ENCODE results near the gene G6PD.
A peak's percentile ranks its signal among the peaks of the same experiment; 100 is the strongest.

The G6PD gene

DNA sequence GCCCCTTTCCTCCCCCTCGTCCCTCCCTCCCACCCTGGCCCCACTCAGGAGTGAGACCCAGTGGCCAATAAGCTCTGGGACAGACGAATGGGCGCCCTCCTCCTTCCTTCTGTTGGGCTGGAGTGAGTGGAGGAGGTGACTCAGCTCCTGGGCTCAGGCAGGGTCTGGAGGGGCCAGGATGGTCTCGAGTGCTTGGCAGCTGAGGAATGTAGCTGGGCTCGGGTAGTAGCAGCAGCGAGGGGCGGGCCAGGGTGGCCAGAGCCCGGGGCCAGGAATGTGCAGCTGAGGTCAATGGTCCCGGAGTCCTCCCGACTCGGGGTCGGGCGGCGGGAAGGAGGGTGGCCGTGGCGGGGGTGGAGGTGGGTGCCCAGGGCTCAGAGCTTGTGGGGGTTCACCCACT lies 15.0 kb downstream of the G6PD start:
- FAIRE-seq (no peak), DNase-seq (ENCODE audit: insufficient read length, low spot score) (no peak)
- TF ChIP-seq POLR2A (IDR thresholded peaks at IDR 0.05; ENCODE audit: low read depth, low read length): no peak

GRCh38 chrX:154530286-154530685 lies 16.4 kb downstream of the G6PD start:
- DNase-seq (ENCODE audit: insufficient read length, low spot score) (no peak), FAIRE-seq (no peak)
- TF ChIP-seq POLR2A (IDR thresholded peaks at IDR 0.05; ENCODE audit: low read depth, low read length): no peak

GRCh38 chrX:154529206-154529612 lies 17.4 kb downstream of the G6PD start:
- no peak for FAIRE-seq
- DNase-seq (ENCODE audit: insufficient read length, low spot score): no peak
- TF ChIP-seq POLR2A (IDR thresholded peaks at IDR 0.05; ENCODE audit: low read depth, low read length): no peak

GRCh38 chrX:154526901-154527675 lies 19.6 kb downstream of the G6PD start:
- FAIRE-seq (no peak), DNase-seq (ENCODE audit: insufficient read length, low spot score) (no peak)
- TF ChIP-seq POLR2A (IDR thresholded peaks at IDR 0.05; ENCODE audit: low read depth, low read length): no peak

DNA sequence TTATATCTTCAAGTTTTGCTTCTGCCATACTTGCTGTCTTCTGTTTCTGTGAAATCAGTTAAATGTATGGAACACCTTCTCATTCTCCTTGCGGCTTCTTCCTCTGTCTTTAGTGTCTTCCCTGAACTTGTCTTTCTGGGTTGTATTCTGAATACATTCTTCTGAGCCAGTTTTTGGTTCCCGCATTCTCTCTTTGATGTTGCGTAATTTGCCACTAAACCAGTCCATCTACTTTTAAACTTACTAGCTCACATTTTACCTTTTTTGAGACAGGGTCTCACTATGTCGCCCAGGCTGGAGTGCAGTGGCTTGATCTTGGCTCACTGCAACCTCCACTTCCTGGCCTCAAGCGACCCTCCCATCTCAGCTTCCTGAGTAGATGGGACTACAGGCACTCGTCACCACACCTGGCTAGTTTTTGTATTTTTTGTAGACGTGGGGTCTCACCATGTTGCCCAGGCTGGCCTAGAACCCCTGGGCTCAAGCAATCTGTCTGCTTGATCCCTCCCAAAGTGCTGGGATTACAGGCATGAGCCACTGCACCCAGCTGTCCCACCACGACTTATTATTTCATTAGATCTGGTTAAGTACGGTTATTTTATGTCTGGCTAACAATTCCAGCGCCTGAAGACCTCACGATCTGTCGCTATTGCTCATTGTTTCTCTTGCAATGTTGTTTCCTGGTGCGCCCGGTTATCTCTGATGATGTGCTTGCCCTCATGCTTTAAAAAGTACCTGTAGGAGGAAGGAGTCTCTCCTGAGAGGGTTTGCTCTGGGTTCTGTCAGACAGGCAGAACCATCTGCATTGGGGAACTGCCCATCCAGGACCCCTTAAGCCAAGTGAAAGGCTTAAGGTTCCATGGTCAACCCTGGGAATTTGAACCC lies 20.8 kb downstream of the G6PD start:
- DNase-seq (ENCODE audit: insufficient read length, low spot score) (no peak), FAIRE-seq (no peak)
- no peak for TF ChIP-seq POLR2A (IDR thresholded peaks at IDR 0.05; ENCODE audit: low read depth, low read length)

DNA sequence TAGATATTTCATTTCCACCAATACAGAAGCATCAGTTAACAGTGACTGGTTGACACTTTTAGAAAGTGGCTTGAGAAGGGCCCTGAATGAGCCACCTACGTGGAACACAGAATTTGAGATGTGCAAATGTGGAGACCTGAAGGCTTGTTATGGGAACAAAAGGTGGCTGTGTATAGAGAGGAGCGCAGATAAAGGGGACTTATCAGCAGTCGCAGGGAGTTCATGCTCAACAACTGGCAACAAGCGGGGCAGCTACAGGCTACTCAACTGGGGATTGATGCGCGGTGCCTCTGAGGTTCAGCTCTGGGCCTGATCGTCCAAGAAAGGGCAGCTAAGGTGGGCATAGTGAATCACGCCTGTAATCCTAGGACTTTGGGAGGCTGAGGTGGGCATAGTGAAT lies 27.3 kb downstream of the G6PD start:
- DNase-seq (ENCODE audit: insufficient read length, low spot score) (no peak), FAIRE-seq (no peak)
- no peak for TF ChIP-seq POLR2A (IDR thresholded peaks at IDR 0.05; ENCODE audit: low read depth, low read length)

- FAIRE-seq: no peak
- DNase-seq (ENCODE audit: insufficient read length, low spot score): no peak
- TF ChIP-seq POLR2A (IDR thresholded peaks at IDR 0.05; ENCODE audit: low read depth, low read length): no peak
These were observed 29.4 kb downstream of the G6PD start for GRCh38 chrX:154517101-154517781.

DNA sequence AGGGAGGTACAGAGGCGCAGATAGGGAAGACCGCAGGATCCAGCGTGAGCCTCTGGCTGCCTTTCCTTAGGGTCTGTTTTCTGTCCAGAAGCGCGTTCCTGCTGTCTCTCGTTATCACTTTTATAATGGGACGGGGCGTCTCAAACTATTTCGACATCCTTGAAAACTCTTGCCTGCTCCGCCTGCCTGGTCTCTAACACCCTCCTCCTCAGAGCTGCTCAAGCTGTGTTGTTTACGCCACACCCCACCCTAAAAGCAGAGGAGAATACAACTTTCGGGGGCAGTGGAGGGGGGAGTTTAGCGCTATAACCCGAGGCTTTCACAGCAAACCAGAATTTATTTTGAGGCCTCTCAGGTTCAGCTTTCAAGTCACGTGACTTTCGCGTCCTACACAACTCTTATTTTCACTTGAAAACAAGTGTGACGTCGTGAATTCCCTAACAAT lies 30.0 kb downstream of the G6PD start:
- DNase-seq (ENCODE audit: insufficient read length, low spot score): no peak
- no peak for TF ChIP-seq POLR2A (IDR thresholded peaks at IDR 0.05; ENCODE audit: low read depth, low read length)
- no peak for FAIRE-seq

DNA sequence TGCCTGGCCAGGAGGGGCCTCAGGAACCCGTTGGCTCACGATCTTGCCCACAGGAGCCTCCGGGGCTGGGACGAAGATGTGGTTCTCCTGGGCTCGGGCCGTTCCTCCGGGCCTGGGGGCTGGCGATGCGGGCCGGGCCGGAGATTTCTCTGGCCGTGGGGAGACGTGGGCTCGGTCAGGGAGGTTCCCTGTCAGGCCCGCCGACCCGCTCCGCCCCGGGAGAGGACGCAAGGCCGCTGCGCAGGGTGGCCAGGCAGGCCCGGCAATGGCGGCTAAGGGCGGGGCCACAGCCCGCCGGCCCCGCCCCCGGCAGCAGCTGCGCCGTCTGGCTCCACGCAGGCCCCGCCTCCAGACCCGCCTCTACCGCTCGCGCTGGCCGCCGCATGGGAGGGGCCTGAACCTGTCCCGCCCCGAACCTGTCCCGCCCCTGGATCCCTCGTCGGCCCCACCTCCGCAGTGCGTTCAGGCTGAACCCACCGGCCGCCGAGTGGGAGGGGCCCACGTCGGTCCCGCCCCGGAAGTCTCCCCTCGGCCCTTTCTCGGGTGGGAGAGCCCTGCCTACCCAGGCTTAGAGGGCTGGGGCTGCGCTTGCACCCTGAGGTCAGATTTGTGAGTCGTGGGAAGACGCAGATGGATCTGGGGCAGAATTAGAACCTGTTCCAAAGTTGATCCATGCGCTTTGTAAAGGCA lies 30.5 kb downstream of the G6PD start, which contains the start of gene FAM3A:
Gene FAM3A (minus strand): TSS at position 267 of the 690 bp plus-strand sequence. CDS start 460 bp downstream, outside the sequence.
- peak; percentile 70 for TF ChIP-seq POLR2A (IDR thresholded peaks at IDR 0.05; ENCODE audit: low read depth, low read length)
- DNase-seq (ENCODE audit: insufficient read length, low spot score) (peak; percentile 66), FAIRE-seq (no peak)

DNA sequence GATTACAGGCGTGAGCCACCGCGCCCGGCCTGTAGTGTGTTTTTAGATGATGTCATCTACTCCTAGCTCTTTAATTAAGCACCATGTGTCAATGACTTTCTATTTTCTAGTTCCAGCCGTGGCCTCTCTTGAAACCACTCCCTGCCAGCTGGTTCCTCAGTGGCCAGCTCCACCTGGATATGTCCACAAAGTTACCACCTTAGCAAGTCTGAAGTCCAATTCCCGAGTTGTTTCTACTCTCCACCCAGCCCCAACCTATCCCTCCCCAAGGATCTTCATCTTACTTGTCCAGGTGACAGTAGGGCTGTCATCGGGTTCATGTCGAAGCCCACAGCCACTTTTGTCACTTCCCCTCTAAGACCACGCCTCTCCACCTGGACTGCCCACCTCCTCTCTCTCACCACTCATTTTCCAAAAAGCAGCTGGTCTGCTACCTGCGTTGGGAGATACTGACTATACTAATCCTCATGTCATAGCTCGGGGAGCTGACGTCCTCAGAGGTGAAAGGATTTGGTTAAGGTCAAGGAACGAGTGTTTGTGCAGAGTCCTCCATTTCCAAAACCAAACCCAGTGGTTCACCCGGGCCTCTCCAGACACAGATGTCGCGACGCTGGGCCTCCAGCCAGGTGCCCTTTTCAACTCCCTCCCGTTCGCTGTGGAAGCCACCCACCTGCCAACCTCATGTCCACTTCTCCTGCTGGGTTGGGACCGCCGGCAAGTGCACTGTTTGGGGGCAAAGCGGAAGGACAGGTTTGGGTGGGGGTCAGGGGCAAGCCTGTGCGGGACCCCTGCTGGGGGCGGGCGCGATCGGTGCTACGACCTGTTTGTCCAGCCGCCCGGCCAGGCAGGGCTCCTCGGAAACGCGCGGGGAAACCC lies 31.3 kb downstream of the G6PD start:
- DNase-seq (ENCODE audit: insufficient read length, low spot score): no peak
- FAIRE-seq: no peak
- no peak for TF ChIP-seq POLR2A (IDR thresholded peaks at IDR 0.05; ENCODE audit: low read depth, low read length)

DNA sequence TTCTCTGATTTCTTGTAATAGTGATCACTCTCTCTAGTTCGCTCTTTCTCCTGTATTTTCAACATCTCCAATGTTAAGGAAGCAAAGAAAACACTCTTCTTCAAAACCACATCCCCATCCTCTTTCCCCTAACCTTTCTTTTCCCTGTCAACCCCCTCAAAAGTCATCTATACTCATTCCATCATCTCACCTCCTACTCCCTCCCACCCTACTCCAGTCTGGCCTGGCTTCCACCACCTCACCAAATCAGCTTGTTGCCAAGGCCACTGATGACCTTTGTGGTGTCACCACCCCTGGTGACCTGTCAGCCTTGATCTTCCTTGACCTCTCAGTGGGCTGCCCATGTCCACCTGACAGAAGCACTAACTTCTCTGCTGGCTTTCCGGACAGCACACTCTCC lies 32.9 kb downstream of the G6PD start:
- DNase-seq (ENCODE audit: insufficient read length, low spot score) (no peak), FAIRE-seq (no peak)
- TF ChIP-seq POLR2A (IDR thresholded peaks at IDR 0.05; ENCODE audit: low read depth, low read length): no peak

GRCh38 chrX:154512879-154513553 lies 33.6 kb downstream of the G6PD start:
- TF ChIP-seq POLR2A (IDR thresholded peaks at IDR 0.05; ENCODE audit: low read depth, low read length): no peak
- FAIRE-seq: no peak
- no peak for DNase-seq (ENCODE audit: insufficient read length, low spot score)

Measured in H54 (cell line).